T-helper 9 cell (primary cell): ENCODE results near the gene SETDB2.

Experiments
- DNase-seq: peaks from one replicate; pipeline ENCODE4 v3.0.0-alpha.2; 2020

Gene SETDB2

DNA sequence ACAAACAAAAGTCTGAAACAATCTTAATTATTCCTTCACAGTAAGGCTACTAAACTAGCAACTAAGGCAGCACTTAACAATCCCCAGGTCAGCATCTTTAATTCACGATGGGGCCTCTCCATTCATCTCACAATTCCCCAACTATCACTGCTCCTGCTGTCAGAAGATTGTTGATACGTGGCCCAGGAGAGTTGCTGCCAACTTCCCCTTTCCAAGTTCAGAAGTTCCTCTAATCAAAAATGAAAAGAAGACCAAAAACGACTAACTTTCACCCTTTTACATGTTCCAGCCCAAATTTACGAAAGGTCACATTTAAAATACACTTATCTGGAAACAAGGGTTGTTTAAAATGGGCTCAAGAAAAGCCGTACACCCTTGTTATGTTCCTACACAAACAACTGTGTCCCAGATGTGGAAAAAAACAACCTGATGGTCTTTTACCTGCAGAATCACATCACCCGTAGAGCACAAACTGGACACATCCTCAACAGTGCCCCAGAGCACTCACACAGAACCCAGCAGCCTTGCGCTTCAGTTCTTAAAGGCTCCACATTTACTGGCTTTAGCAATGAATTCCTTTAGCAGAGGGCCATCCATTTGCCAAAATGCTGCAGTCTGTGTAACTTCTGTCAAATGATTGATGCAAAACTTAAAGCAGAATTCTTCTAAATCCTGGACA lies 89.7 kb downstream of the SETDB2 start:
- no peak for DNase-seq

- DNase-seq: no peak
These were observed 92.2 kb downstream of the SETDB2 start for GRCh38 chr13:49536144-49536873.

DNA sequence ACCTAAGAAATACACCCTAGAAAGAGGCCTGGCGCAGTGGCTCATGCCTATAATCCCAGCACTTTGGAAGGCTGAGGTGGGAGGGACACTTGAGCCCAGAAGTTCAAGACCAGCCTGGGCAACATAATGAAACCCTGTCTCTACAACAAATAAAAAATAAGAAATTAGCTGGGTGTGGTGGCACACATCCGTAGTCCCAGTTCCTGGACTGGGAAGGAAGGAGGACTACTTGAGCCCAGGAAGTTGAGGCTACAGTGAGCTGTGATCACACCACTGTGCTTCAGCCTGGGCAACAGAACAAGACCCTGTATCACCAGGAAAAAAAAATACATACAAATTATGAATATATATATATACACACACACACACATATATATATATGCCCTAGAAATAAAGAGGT lies 94.3 kb downstream of the SETDB2 start:
- no peak for DNase-seq

DNA sequence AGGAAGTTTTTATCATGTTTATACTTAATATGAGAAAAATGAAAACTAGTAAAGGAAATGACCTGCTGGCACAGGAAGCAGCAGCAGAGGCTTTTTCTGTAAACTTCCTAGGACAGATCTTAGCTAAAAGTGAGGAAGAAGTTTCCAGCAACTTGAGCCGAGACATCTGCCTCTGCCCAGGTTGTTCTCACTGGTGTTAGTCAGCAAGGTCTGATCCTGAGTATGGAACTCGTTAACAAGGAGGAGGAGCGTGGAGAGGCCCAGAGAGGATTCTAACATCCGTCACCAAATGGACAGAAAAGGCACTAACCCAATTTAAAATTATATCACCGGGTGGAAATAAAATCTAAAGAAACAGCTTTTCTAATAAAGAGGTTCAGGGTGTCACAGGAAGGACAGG lies 95.2 kb downstream of the SETDB2 start:
- DNase-seq: no peak

- no peak for DNase-seq
These were observed 95.7 kb downstream of the SETDB2 start for GRCh38 chr13:49539746-49540145.

DNA sequence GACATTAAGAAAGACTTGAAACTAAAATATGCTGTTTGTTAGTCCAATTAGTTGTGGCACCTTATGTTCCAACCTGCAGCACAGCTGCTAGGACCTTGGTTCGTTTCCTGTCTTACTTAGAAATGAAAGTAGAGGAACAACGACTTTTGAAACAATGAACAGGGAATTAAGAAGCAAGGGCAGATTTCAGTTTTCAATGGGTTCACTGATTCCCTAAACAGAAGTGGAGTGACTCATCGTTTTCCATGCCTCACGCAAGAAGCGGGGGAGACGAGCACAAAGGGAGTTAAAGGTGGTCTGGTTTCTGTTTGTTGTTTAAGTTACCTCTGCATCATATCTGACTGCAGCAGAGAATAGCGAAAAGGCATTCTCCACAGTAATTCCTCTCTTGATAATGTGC lies 96.5 kb downstream of the SETDB2 start:
- DNase-seq: no peak

DNA sequence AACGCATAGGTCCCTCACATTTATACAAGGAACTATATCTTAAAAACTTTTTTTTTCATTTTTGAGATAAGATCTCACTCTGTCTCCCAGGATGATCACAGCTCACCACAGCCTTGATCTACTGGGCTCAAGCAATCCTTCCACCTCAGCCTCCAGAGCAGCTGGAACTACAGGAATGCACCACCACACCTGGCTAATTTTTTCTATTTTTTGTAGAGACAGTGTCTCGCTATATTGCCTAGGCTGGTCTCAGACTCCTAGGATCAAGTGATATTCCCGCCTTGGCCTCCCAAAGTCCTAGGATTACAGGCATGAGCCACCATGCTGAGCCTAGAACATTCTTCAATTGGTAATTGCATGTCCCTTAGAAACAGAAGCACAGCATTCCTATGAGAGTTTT lies 99.6 kb downstream of the SETDB2 start:
- no peak for DNase-seq
